Neural cell (in vitro differentiated cells): ENCODE results near the gene PLEKHG3.

ENCODE experiments used
- MXI1 ChIP-seq: fragments of 450-650 bp; conservative IDR thresholded peaks from 2 replicates; pipeline ENCODE4 v1.6.1; 2014; ENCODE audit warnings: antibody characterized with exemption, mild to moderate bottlenecking; ENCODE audit not compliant: poor library complexity, severe bottlenecking
- RAD21 ChIP-seq: fragments of 450-650 bp; conservative IDR thresholded peaks from 2 replicates; pipeline ENCODE4 v1.6.1; 2014; ENCODE audit warnings: antibody characterized with exemption, mild to moderate bottlenecking, moderate library complexity
- TF ChIP-seq, protein P1 (sequence below): fragments of 450-650 bp; IDR thresholded peaks from 2 replicates; pipeline ENCODE4 v1.5.1; 2014; ENCODE audit warnings: antibody characterized with exemption, mild to moderate bottlenecking, moderate library complexity; ENCODE audit not compliant: poor library complexity, severe bottlenecking

DNA sequence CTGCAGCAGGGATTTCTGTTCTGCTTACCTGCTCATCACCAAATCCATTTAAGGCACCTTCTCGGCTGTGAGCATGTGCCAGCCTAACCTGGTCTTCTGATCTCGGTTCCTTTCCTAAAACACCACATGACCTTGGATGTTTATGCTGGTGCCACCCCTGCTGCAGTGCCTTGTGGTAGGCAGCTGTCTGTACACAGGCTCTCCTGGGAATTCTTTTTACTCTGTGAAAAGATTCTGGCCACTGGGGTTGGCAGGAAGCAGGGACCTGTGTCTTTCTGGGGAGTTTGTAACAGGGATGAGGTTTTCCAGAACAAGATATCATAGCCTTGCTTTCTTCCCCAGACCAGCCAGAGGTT lies 10.4 kb upstream of the PLEKHG3 start:
- no peak for TF ChIP-seq RAD21
- TF ChIP-seq, protein P1, sequence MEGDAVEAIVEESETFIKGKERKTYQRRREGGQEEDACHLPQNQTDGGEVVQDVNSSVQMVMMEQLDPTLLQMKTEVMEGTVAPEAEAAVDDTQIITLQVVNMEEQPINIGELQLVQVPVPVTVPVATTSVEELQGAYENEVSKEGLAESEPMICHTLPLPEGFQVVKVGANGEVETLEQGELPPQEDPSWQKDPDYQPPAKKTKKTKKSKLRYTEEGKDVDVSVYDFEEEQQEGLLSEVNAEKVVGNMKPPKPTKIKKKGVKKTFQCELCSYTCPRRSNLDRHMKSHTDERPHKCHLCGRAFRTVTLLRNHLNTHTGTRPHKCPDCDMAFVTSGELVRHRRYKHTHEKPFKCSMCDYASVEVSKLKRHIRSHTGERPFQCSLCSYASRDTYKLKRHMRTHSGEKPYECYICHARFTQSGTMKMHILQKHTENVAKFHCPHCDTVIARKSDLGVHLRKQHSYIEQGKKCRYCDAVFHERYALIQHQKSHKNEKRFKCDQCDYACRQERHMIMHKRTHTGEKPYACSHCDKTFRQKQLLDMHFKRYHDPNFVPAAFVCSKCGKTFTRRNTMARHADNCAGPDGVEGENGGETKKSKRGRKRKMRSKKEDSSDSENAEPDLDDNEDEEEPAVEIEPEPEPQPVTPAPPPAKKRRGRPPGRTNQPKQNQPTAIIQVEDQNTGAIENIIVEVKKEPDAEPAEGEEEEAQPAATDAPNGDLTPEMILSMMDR, result no peak
- no peak for TF ChIP-seq MXI1
